ENCODE measurements around the gene YAP1. TPM values are rescaled to one million over a fixed set of nuclear protein-coding genes. Genes with fewer than 3 reads are reported as not detected.

YAP1 gene
- 0.46 and 0.98 TPM in 2 replicates for polyA plus RNA-seq
- 2.7 and 3.2 TPM in 2 replicates for polyA minus RNA-seq

GRCh38 chr11:102109896-102110760 is at the start of gene YAP1:
Gene YAP1, plus strand, starts transcription at chr11:102110447. Its CDS starts 402 bp downstream, at chr11:102110849.
- Histone ChIP-seq H3K9me2 (ENCODE audit: insufficient read depth, low read length) (no peaks in the 10 kb centered on the region), H3K4me2 (ENCODE audit: low read length) (peak within 1 kb of the TSS; percentile 30), H3K79me2 (replicated peaks; ENCODE audit: insufficient read depth, low read length) (peaks cover 22% of the 10 kb centered on the region), H3K9ac (ENCODE audit: low read length) (peak within 1 kb of the TSS; percentile 16), H2AFZ (ENCODE audit: low read depth, low read length) (peak within 1 kb of the TSS; percentile 1), H3K9me3 (ENCODE audit: low read length) (no peaks in the 10 kb centered on the region), H3F3A (ENCODE audit: insufficient read depth, low read length, poor library complexity, severe bottlenecking) (no peaks in the 10 kb centered on the region), H3K4me3 (ENCODE audit: low read length) (peak within 1 kb of the TSS; percentile 80), H3K36me3 (ENCODE audit: insufficient read depth, low read length) (no peaks in the 10 kb centered on the region), H3K27ac (ENCODE audit: low read length) (no peak within 1 kb of the TSS), H4K20me1 (ENCODE audit: insufficient read depth) (no peaks in the 10 kb centered on the region), H3K27me3 (ENCODE audit: insufficient read depth, low read depth, low read length) (peaks cover 37% of the 10 kb centered on the region)
- TF ChIP-seq EP300 (conservative IDR thresholded peaks at IDR 0.05; ENCODE audit: poor library complexity, severe bottlenecking) (no peak), POLR2AphosphoS5 (IDR thresholded peaks at IDR 0.05) (peak; percentile 13), SMC3 (conservative IDR thresholded peaks at IDR 0.05; ENCODE audit: poor library complexity) (no peak), RAD21 (conservative IDR thresholded peaks at IDR 0.05) (no peak), TAF1 (IDR thresholded peaks at IDR 0.05; ENCODE audit: low read depth) (no peak), MXI1 (conservative IDR thresholded peaks at IDR 0.05; ENCODE audit: poor library complexity, severe bottlenecking) (peak; percentile 19)

- H3K9ac ChIP-seq (ENCODE audit: low read length) = no peak overlapping the region
- no peaks in the 10 kb centered on the region for H3K9me2 ChIP-seq (ENCODE audit: insufficient read depth, low read length)
- no peaks in the 10 kb centered on the region for H3K36me3 ChIP-seq (ENCODE audit: insufficient read depth, low read length)
- H3F3A ChIP-seq (ENCODE audit: insufficient read depth, low read length, poor library complexity, severe bottlenecking) = no peaks in the 10 kb centered on the region
- H2AFZ ChIP-seq (ENCODE audit: low read depth, low read length) = no peak overlapping the region
- no peak overlapping the region for H3K4me2 ChIP-seq (ENCODE audit: low read length)
- no peaks in the 10 kb centered on the region for H3K79me2 ChIP-seq (replicated peaks; ENCODE audit: insufficient read depth, low read length)
- H3K9me3 ChIP-seq (ENCODE audit: low read length) = no peaks in the 10 kb centered on the region
- H3K4me3 ChIP-seq (ENCODE audit: low read length) = no peak overlapping the region
- TF ChIP-seq EP300 (conservative IDR thresholded peaks at IDR 0.05; ENCODE audit: poor library complexity, severe bottlenecking) (no peak), CTCF (IDR thresholded peaks at IDR 0.05; ENCODE audit: poor library complexity, severe bottlenecking) (no peak), POLR2AphosphoS5 (IDR thresholded peaks at IDR 0.05) (no peak), MXI1 (conservative IDR thresholded peaks at IDR 0.05; ENCODE audit: poor library complexity, severe bottlenecking) (no peak), SMC3 (conservative IDR thresholded peaks at IDR 0.05; ENCODE audit: poor library complexity) (no peak), EZH2 (IDR thresholded peaks at IDR 0.05; ENCODE audit: borderline replicate concordance, insufficient read depth, low read length, poor library complexity, severe bottlenecking) (no peak), REST (IDR thresholded peaks at IDR 0.05; ENCODE audit: borderline replicate concordance) (no peak), RAD21 (conservative IDR thresholded peaks at IDR 0.05) (no peak), TAF1 (IDR thresholded peaks at IDR 0.05; ENCODE audit: low read depth) (no peak)
- H3K27me3 ChIP-seq (ENCODE audit: insufficient read depth, low read depth, low read length) = no peaks in the 10 kb centered on the region
- H3K27ac ChIP-seq (ENCODE audit: low read length) = no peak overlapping the region
- H4K20me1 ChIP-seq (ENCODE audit: insufficient read depth) = no peaks in the 10 kb centered on the region
Measured at GRCh38 chr11:102061276-102061675, 49.0 kb upstream of the YAP1 start.
